Left lung (tissue), 10 donors: ENCODE results near the gene KRTAP4-3. TPM values are rescaled to one million over a fixed set of nuclear protein-coding genes. Genes with fewer than 3 reads are reported as not detected.
"Not testable (repeated sequence)": the region's sequence is repeated elsewhere in the genome, so short reads cannot be mapped to it uniquely, and the experiment has no call there.

Experiments
- ATAC-seq: fragments of 200-7000 bp; cut with Tn5 transposase; one replicate; pipeline ENCODE4 v1.9.1; 2020; ENCODE audit warnings: moderate library complexity
- DNase-seq, 4 donors: peaks; one replicate each; pipeline ENCODE4 v3.0.0-alpha.2; 2013 to 2020
- H3K27ac ChIP-seq, 2 donors: fragments of 200-600 bp; sonication (generic) in 1 of 2; one replicate each; pipeline versions ENCODE4 v1.5.0 to v1.8.0; 2020 to 2021
- H3K27me3 ChIP-seq, 2 donors: fragments of 200-600 bp; sonication (generic) in 1 of 2; one replicate each; pipeline versions ENCODE4 v1.5.0 to v1.8.0; 2020 to 2021
- H3K36me3 ChIP-seq, 2 donors: fragments of 200-600 bp; sonication (generic) in 1 of 2; one replicate each; pipeline versions ENCODE4 v1.5.0 to v1.8.0; 2020 to 2021
- H3K4me1 ChIP-seq, 2 donors: fragments of 200-600 bp; one replicate each; pipeline ENCODE4 v1.8.0; 2021
- H3K4me3 ChIP-seq, 2 donors: fragments of 200-600 bp; sonication (generic) in 1 of 2; one replicate each; pipeline versions ENCODE4 v1.5.0 to v1.8.0; 2020 to 2021; ENCODE audit warnings: mild to moderate bottlenecking in 1 of 2
- H3K9me3 ChIP-seq, 2 donors: fragments of 200-600 bp; sonication (generic) in 1 of 2; one replicate each; pipeline versions ENCODE4 v1.5.0 to v1.8.0; 2020 to 2021
- intact Hi-C, 2 donors: fragments of 100-400 bp; cut with DNase I; formaldehyde crosslinking; loops; one replicate each; pipeline versions ENCODE4 v1.11.2 to v1.14.2; 2022
- polyA plus RNA-seq, 6 donors: library from polyadenylated mRNA; unstranded; fragments of 120-200 nt; gene quantifications; one replicate each; pipeline ENCODE4 v1.2.1, GENCODE V29; 2013; ENCODE audit not compliant: insufficient read length in 6 of 6
- total RNA-seq, 2 donors: library from RNA; stranded (reverse); fragmentation: NEBNext Ultra II Directional; extraction: Animal tissue kit (Norgen Biotek cat#: 25700); gene quantifications; one replicate each; pipeline ENCODE4 v1.2.1, GENCODE V29; 2021
- TF ChIP-seq, protein P1 (sequence below), 2 donors: fragments of 200-600 bp; sonication (generic) in 1 of 2; IDR thresholded peaks; one replicate each; pipeline versions ENCODE4 v1.5.0 to v1.8.0; 2021; ENCODE audit warnings: antibody characterized with exemption in 2 of 2
- donor health status: DM: no; HTN: yes; CAD: no.
- donor health status: DM: no; HTN: no; CAD: no.

KRTAP4-3 gene
- total and polyA plus RNA-seq, 8 donors: not detected

DNA sequence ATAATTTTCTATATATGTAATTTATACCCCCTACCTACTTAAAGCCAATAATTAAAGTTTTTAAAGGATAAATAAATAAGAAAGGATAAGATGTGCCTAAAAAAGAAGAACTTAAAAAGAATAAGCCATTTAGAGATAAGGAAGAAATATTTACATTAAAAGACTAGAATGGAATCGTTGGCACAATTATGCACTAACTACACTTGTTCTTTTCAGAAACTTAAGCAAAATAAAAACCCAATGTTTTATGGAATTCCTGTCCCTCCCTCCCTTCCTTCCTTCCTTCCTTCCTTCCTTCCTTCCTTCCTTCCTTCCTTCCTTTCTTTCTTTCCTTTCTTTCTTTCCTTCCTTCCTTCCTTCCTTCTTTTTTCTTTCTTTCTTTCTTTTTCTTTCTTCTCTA, 23.2 kb downstream of the KRTAP4-3 start:
- peaks cover 0 to 20% of the 10 kb centered on the region in 2 donors for H3K9me3 ChIP-seq
- no peak overlapping the region for H3K4me3 ChIP-seq
- peaks cover 0 to 5% of the 10 kb centered on the region in 2 donors for H3K27me3 ChIP-seq
- H3K36me3 ChIP-seq: no peaks in the 10 kb centered on the region
- H3K4me1 ChIP-seq: no peaks in the 10 kb centered on the region
- H3K27ac ChIP-seq: no peak overlapping the region
- intact Hi-C loops: no loop called here
- no peak for ATAC-seq
- no peak for DNase-seq
- TF ChIP-seq, protein P1, sequence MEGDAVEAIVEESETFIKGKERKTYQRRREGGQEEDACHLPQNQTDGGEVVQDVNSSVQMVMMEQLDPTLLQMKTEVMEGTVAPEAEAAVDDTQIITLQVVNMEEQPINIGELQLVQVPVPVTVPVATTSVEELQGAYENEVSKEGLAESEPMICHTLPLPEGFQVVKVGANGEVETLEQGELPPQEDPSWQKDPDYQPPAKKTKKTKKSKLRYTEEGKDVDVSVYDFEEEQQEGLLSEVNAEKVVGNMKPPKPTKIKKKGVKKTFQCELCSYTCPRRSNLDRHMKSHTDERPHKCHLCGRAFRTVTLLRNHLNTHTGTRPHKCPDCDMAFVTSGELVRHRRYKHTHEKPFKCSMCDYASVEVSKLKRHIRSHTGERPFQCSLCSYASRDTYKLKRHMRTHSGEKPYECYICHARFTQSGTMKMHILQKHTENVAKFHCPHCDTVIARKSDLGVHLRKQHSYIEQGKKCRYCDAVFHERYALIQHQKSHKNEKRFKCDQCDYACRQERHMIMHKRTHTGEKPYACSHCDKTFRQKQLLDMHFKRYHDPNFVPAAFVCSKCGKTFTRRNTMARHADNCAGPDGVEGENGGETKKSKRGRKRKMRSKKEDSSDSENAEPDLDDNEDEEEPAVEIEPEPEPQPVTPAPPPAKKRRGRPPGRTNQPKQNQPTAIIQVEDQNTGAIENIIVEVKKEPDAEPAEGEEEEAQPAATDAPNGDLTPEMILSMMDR (IDR thresholded peaks at IDR 0.05): no peak

DNA sequence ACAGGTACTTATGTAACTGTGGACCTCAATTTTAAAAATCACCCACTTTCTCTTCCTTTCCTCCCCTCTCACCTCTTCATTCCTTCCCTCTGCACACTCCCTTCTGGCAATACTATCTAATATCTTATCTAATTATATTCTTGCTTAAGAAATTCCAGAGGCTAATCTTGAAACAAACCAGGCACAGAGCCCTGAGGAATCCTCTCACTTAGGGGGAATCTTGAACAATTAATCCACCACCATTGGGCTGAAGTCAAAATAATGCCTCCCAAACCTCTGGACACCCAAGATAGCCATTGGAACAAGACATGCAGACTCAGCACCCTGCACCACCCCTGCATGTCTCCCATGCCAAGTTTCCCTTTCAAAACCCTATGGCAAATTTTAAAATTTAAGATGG, 26.7 kb downstream of the KRTAP4-3 start:
- intact Hi-C loops: no loop called here
- TF ChIP-seq, protein P1 (IDR thresholded peaks at IDR 0.05): no peak
- no peak overlapping the region for H3K27ac ChIP-seq
- no peak for DNase-seq
- H3K27me3 ChIP-seq: no peaks in the 10 kb centered on the region
- ATAC-seq: no peak
- no peaks in the 10 kb centered on the region for H3K36me3 ChIP-seq
- no peak overlapping the region for H3K4me3 ChIP-seq
- H3K9me3 ChIP-seq: peaks cover 0 to 23% of the 10 kb centered on the region in 2 donors
- H3K4me1 ChIP-seq: no peaks in the 10 kb centered on the region

- Histone ChIP-seq H3K36me3 (no peaks in the 10 kb centered on the region), H3K4me3 (no peak within 1 kb of the TSS), H3K9me3 (peaks cover 0 to 23% of the 10 kb centered on the region in 2 donors), H3K4me1 (no peaks in the 10 kb centered on the region), H3K27ac (no peak within 1 kb of the TSS), H3K27me3 (no peaks in the 10 kb centered on the region)
- intact Hi-C loops: no loop called here
- DNase-seq: no peak
- no peak for ATAC-seq
- TF ChIP-seq, protein P1 (IDR thresholded peaks at IDR 0.05): no peak
Observed at GRCh38 chr17:41140360-41141131, 27.5 kb downstream of the KRTAP4-3 start, which contains the start of gene KRTAP4-6. Gene KRTAP4-6 (minus strand): TSS chr17:41140544. CDS start chr17:41140487, 57 bp downstream.

GRCh38 chr17:41139865-41140264, 28.2 kb downstream of the KRTAP4-3 start:
- DNase-seq: peak in 1 of 4 donors; percentile 70
- H3K4me1 ChIP-seq, H3K4me3 ChIP-seq, H3K36me3 ChIP-seq, intact Hi-C loops, H3K27me3 ChIP-seq, ATAC-seq, H3K27ac ChIP-seq: not testable (repeated sequence)
- H3K9me3 ChIP-seq: peaks cover 0 to 23% of the 10 kb centered on the region in 2 donors

DNA sequence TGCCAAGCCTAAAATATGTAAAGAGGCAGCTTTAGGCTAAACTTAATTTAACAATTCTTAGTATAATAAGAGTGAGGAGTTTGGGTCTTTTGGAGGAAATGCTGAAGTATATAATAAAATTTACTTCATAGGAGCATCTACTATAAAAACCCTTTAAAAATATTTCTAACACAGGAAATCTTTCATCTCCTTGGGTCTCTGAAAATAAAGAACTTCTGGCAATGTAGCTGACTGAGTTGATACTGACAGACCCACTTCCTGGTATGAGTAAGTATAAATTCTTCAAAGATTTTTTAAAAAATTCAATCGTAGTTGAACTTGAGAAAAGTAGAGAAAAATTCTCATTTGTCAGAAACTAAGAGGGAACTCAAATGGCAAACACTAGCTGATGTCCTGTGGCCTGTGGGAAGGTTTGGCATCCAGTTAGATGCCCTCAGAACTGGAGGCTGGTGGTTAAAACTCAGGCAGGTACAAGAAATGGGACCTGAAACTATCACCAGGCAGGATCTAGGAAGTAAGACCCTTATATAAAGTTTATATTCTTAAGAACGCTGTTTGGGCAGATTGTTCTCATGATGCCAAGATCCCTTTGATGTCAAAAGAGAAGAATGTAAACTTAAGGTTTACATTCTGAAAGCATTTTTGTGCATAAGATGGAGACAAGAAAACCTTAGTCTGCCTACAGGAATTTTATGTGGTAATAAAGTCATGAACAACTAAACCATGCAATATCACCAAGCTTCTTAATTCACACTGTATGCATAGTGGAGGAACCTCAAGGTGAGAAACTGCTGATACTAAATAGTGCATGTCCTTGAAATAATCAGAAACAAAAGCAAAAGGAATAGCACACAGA, 33.9 kb downstream of the KRTAP4-3 start:
- Histone ChIP-seq H3K9me3 (peaks cover 0 to under 1% of the 10 kb centered on the region in 2 donors), H3K27me3 (no peaks in the 10 kb centered on the region), H3K36me3 (no peaks in the 10 kb centered on the region), H3K27ac (no peak overlapping the region), H3K4me3 (no peak overlapping the region), H3K4me1 (no peaks in the 10 kb centered on the region)
- TF ChIP-seq, protein P1 (IDR thresholded peaks at IDR 0.05): no peak
- DNase-seq (no peak), ATAC-seq (no peak)
- intact Hi-C loops: no loop called here
